GM13977 (cell line): ENCODE measurements around the gene FAM222B.
"Not testable (repeated sequence)": the region's sequence is repeated elsewhere in the genome, so short reads cannot be mapped to it uniquely, and the experiment has no call there.

Experiments
- DNase-seq: peaks from one replicate; pipeline ENCODE4 v3.0.0; 2012; ENCODE audit warnings: low spot score
- CTCF ChIP-seq: IDR thresholded peaks from 2 replicates; pipeline ENCODE4 v1.5.1; 2012; ENCODE audit warnings: mild to moderate bottlenecking, control low read depth; ENCODE audit not compliant: insufficient read depth; ENCODE audit errors: extremely low read depth, missing control alignments
- in situ Hi-C: fragments of 300-500 bp; cut with MboI; formaldehyde crosslinking; loops from one replicate; pipeline ENCODE4 v1.12.0; 2022; ENCODE audit warnings: low sequenced_read_pairs, low pct_unique_long_range_greater_than_20kb, mixed read lengths, inconsistent platforms; ENCODE audit not compliant: unreplicated experiment

The FAM222B gene

GRCh38 chr17:28726226-28726626 is 116.4 kb downstream of the FAM222B start, which contains the start of gene TLCD1:
TLCD1 (minus strand) TSS chr17:28726233; CDS start chr17:28726097, 136 bp downstream.
- in situ Hi-C loops, result no loop called here
- peak; percentile 89 for DNase-seq
- TF ChIP-seq CTCF, result no peak

GRCh38 chr17:28725660-28726225 is 116.8 kb downstream of the FAM222B start:
- no peak for DNase-seq
- TF ChIP-seq CTCF, result no peak
- in situ Hi-C loops, result no loop called here

- TF ChIP-seq CTCF, result no peak
- in situ Hi-C loops, result no loop called here
- DNase-seq, result no peak
These were observed 117.4 kb downstream of the FAM222B start for GRCh38 chr17:28725166-28725659.

- DNase-seq, result no peak
- TF ChIP-seq CTCF, result no peak
- in situ Hi-C loops, result no loop called here
These were observed 118.0 kb downstream of the FAM222B start for GRCh38 chr17:28724500-28725165.

- in situ Hi-C loops, DNase-seq: not testable (repeated sequence)
These were observed 118.6 kb downstream of the FAM222B start for GRCh38 chr17:28723836-28724499.

- in situ Hi-C loops, result no loop called here
- no peak for DNase-seq
- TF ChIP-seq CTCF, result no peak
These were observed 119.3 kb downstream of the FAM222B start for GRCh38 chr17:28723159-28723835.
